ENCODE data around the gene TMEM182. TPM values are rescaled to one million over a fixed set of nuclear protein-coding genes. Genes with fewer than 3 reads are reported as not detected.

The TMEM182 gene
- total and polyA plus RNA-seq, 4 donors: 1.1 to 7.6 (median 2.6) TPM

GRCh38 chr2:102735416-102736109 is 26.3 kb upstream of the TMEM182 start:
- H3K36me3 ChIP-seq (ENCODE audit: control insufficient read depth in 4 of 4, insufficient read depth in 4 of 4, low read length in 4 of 4): peaks cover 3 to 11% (median 6%) of the 10 kb centered on the region in 4 donors
- no peaks in the 10 kb centered on the region for H3K9me3 ChIP-seq (ENCODE audit: control insufficient read depth in 4 of 4, insufficient read depth in 3 of 4, low read length in 3 of 4)
- ATAC-seq (ENCODE audit: insufficient read depth, low FRiP score) (peak; percentile 22), DNase-seq (peak in 1 of 3 donors; percentile 15)
- H3K9ac ChIP-seq (ENCODE audit: insufficient read depth in 1 of 2, low read length in 2 of 2): peak overlapping the region; percentile 63 to 71
- 61 to 66% methylated on average over 15 of the region's 15 CpGs for WGBS, 2 donors
- peaks cover 2 to 23% (median 13%) of the 10 kb centered on the region in 5 donors for H3K4me1 ChIP-seq (ENCODE audit: control insufficient read depth in 5 of 5, insufficient read depth in 5 of 5, low read length in 5 of 5)
- H3K27ac ChIP-seq (ENCODE audit: low read depth in 1 of 2, low read length in 1 of 2): no peak overlapping the region
- no peak for TF ChIP-seq CTCF (IDR thresholded peaks at IDR 0.05; ENCODE audit: control extremely low read depth, extremely low read depth)
- no peak overlapping the region for H3K4me3 ChIP-seq
- H3K27me3 ChIP-seq (ENCODE audit: control insufficient read depth in 3 of 3, insufficient read depth in 3 of 3, low read length in 2 of 3): no peaks in the 10 kb centered on the region

DNA sequence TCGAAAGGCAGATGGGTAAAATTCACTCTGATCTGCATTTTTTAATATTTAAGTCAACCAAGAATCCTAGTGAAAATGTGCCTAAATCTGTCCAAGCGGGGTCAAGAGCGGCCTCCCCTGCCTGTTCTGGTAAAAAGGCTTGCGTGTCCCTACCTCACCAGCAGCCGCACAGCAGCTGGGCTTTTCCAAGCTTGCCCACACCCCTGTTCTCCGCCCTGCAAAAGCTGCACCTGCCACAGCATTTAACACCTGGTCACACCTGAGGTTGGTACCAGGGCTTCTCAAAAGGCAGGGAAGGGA is 25.8 kb upstream of the TMEM182 start:
- Histone ChIP-seq H3K9ac (ENCODE audit: insufficient read depth in 1 of 2, low read length in 2 of 2) (peak overlapping the region; percentile 63 to 71), H3K4me1 (ENCODE audit: control insufficient read depth in 5 of 5, insufficient read depth in 5 of 5, low read length in 5 of 5) (peaks cover 2 to 23% (median 13%) of the 10 kb centered on the region in 5 donors), H3K27ac (ENCODE audit: low read depth in 1 of 2, low read length in 1 of 2) (peak overlapping the region in 1 of 2 donors; percentile 90), H3K36me3 (ENCODE audit: control insufficient read depth in 4 of 4, insufficient read depth in 4 of 4, low read length in 4 of 4) (peaks cover 3 to 11% (median 6%) of the 10 kb centered on the region in 4 donors), H3K27me3 (ENCODE audit: control insufficient read depth in 3 of 3, insufficient read depth in 3 of 3, low read length in 2 of 3) (no peaks in the 10 kb centered on the region), H3K9me3 (ENCODE audit: control insufficient read depth in 4 of 4, insufficient read depth in 3 of 4, low read length in 3 of 4) (no peaks in the 10 kb centered on the region), H3K4me3 (peak overlapping the region; percentile 98)
- ATAC-seq (ENCODE audit: insufficient read depth, low FRiP score): no peak
- no peak for TF ChIP-seq CTCF (IDR thresholded peaks at IDR 0.05; ENCODE audit: control extremely low read depth, extremely low read depth)
- WGBS, 2 donors: 30% methylated on average over 6 of the region's 6 CpGs
- DNase-seq: peak in 1 of 3 donors; percentile 27

DNA sequence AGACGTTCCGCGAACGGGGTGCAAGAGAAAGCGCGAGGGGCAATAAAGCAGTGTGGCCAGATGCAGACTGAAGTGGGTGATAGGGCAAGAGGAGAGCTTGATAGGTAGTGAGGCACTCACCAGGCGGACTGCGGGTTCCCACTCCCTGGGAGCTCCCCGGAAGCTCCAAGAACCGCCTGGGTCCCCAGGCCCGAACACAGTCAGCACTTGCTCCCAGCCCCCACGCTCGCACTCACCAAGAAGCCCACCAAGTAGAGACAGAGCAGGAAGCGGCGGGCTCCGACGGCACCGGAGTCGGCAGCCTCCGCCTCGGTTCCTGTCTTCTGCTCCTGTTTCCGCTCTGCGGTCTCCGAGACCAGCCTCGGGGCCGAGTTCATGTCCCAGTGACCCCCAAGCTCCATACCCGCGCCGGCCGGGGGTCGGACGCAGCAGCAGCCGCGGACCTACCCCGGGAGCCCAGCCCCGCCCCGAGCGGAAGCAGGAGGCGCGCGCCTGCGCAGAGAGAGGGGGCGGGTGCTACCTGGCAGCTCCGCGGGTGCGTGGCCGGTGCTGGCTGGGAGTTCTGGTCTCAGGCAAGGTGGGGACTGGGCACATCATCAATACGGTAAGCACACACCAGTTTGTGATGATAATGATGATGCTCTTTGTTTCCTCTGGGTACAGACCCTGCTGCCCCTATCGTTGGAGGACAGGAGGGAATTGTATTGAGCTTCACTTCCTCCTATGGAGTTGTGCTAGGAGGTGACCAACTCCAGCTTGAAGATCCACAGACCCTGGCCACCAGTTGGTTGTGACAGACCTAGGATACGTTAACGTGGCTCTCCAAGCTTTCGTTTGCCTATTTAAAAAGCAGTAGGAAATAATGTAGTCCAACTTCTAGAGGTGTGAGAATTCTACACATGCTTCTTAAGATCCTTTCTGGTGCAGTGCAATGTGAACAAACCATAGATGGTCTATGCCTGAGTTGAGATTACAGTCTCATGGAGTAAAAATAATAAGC is 25.1 kb upstream of the TMEM182 start:
- Histone ChIP-seq H3K27ac (ENCODE audit: low read depth in 1 of 2, low read length in 1 of 2) (peak overlapping the region; percentile 81 to 90), H3K27me3 (ENCODE audit: control insufficient read depth in 3 of 3, insufficient read depth in 3 of 3, low read length in 2 of 3) (no peaks in the 10 kb centered on the region), H3K4me3 (peak overlapping the region; percentile 98), H3K9me3 (ENCODE audit: control insufficient read depth in 4 of 4, insufficient read depth in 3 of 4, low read length in 3 of 4) (no peaks in the 10 kb centered on the region), H3K36me3 (ENCODE audit: control insufficient read depth in 4 of 4, insufficient read depth in 4 of 4, low read length in 4 of 4) (peaks cover 1 to 11% (median 2%) of the 10 kb centered on the region in 4 donors), H3K9ac (ENCODE audit: insufficient read depth in 1 of 2, low read length in 2 of 2) (peak overlapping the region; percentile 63 to 85), H3K4me1 (ENCODE audit: control insufficient read depth in 5 of 5, insufficient read depth in 5 of 5, low read length in 5 of 5) (peaks cover 2 to 23% (median 13%) of the 10 kb centered on the region in 5 donors)
- DNase-seq (peak; percentile 81 to 83 (median 82)), ATAC-seq (ENCODE audit: insufficient read depth, low FRiP score) (peak; percentile 95)
- TF ChIP-seq CTCF (IDR thresholded peaks at IDR 0.05; ENCODE audit: control extremely low read depth, extremely low read depth): no peak
- WGBS, 2 donors: 1% methylated on average over 46 to 52 of the region's 52 CpGs

All from lung (tissue), 12 donors.